ENCODE measurements around the gene TAGLN.

The TAGLN gene

GRCh38 chr11:117232092-117232878 is 33.1 kb downstream of the TAGLN start, which contains the start of gene RNF214:
RNF214 (plus strand) TSS chr11:117232671; CDS start chr11:117234273, 1,602 bp downstream.
- peak; percentile 68 for DNase-seq

- DNase-seq = no peak
These were observed 33.8 kb downstream of the TAGLN start for GRCh38 chr11:117232911-117233409.

GRCh38 chr11:117238221-117238620 is 39.1 kb downstream of the TAGLN start:
- DNase-seq = no peak

- no peak for DNase-seq
These were observed 40.1 kb downstream of the TAGLN start for GRCh38 chr11:117239295-117239694.

GRCh38 chr11:117248341-117248740 is 49.2 kb downstream of the TAGLN start:
- no peak for DNase-seq

- DNase-seq = no peak
These were observed 50.4 kb downstream of the TAGLN start for GRCh38 chr11:117249571-117249970.

GRCh38 chr11:117251506-117251905 is 52.3 kb downstream of the TAGLN start:
- no peak for DNase-seq

GRCh38 chr11:117255966-117256365 is 56.8 kb downstream of the TAGLN start:
- no peak for DNase-seq

GRCh38 chr11:117256573-117256972 is 57.4 kb downstream of the TAGLN start:
- DNase-seq = no peak

Data from central memory CD4-positive, alpha-beta T cell (primary cell).